NCI-H748 treated with DMSO at 0.1 percent for 48 hours (cell line): ENCODE results near the gene RNF34.

Experiments used
- DNase-seq: peaks from one replicate; lab custom pipeline; 2025; lab: John Stamatoyannopoulos, UW

RNF34 gene

DNA sequence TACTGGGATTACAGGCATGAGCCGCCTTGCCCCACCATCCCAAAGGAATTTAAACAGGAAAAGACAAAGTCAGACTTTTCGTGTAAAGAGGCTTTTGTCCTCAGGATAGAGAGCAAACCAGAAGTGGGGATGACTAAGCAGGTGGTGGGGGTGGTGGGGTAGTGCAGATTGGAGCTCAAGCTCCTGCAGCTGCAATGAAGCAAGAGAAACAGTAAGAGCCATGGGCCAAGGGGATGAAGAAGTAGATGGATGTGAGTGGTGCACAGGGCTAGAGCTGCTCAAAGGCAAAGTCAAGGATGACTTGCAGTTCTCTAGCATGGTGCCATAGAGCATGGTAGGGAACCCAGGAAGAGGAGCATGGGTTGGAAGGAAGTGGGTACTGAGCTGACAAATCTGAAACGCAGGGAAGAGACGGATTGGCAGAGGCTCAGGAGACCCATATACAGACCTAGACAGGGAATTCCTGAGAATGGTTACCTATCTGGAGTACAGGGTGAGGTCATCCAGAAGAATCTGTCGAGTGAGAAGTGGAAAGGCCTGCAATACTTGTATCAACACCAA lies 11.4 kb upstream of the RNF34 start:
- DNase-seq: no peak

DNA sequence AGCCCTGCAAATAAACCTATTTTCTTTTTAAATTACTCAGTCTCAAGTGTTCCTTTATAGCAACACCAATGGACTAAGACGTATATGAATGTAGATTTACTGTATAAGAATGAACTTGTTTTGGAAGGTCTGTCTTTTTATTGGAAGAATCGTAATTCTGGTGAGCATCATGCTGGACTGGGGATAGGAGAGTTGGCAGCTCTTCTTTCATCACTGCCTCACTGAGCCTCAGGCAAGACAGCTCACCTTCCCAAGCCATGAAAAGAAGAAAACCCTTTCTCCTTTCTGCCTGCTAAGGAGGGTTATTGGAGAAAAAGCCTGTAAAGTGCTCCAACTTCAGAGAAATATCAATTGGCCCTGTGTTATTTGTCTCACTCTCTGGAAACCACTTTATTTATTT lies 9.1 kb upstream of the RNF34 start:
- DNase-seq: no peak

GRCh38 chr12:121391619-121392324 lies 8.1 kb upstream of the RNF34 start:
- DNase-seq: no peak

- DNase-seq: no peak
Measured at GRCh38 chr12:121392325-121392716, 7.6 kb upstream of the RNF34 start.

GRCh38 chr12:121397521-121397920 lies 2.4 kb upstream of the RNF34 start:
- DNase-seq: no peak

- no peak for DNase-seq
Measured at GRCh38 chr12:121398355-121398754, 1.6 kb upstream of the RNF34 start.

DNA sequence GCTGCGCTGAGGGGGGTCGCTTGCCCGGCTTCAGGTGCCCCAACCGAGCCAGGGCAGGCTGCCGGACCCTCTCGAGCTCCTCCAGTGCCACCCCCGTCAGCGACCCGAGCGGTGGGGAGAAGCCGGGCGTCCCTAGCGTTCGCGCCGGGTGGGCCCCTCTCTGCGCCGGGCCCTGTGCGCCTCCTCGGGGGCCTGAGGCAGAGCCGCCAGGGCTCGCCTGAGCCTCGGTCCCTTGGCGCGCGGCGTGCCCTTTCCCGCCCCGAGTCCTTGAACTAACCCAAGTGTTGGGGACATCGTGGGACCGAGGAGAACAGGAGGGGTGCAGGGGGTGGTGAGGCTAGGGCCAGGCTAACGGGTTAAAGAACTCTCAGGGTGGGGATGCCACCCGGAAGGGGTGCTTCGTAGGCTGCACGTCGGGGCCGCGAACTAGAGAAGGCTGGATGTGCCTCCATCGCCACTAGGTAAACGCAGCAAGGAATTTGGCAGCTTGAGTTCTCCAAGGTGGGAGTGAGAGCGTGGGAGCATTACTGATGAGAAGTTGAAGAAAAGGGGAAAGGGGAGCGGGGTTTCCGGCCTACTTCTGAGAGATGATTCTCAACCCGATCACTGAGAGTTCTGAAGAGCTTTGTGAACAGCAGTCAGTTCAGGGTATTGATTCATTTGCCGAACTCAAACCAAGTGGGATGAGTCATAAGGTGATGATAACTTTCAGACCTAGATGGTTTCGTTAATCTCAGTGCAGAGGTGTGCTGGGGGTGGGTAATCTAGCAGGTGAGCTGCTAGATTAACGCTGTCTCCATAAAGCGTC lies 618 bp downstream of the RNF34 start:
- DNase-seq: peak; percentile 9

GRCh38 chr12:121403721-121404120 lies 3.8 kb downstream of the RNF34 start:
- DNase-seq: no peak

- peak; percentile 74 for DNase-seq
Measured at GRCh38 chr12:121404734-121405133, 4.8 kb downstream of the RNF34 start.

DNA sequence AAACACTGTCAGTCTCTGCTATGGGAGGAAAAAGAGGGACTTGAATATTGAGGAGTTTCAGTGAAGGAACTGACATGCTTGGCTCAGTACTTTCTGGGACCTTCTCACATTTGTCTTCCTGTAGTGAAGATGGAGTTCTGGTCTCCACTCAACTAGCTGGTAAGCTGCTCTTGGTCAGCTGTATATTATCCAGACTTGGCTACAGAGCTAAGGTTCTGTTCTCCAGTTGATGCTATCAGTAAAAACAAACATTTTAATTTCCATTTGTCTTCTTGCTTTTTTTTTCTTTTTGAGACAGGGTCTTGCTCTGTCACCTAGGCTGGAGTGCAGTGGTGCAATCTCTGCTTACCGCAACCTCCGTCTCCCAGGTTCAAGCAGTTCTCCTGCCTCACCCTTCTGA lies 5.3 kb downstream of the RNF34 start:
- no peak for DNase-seq

DNA sequence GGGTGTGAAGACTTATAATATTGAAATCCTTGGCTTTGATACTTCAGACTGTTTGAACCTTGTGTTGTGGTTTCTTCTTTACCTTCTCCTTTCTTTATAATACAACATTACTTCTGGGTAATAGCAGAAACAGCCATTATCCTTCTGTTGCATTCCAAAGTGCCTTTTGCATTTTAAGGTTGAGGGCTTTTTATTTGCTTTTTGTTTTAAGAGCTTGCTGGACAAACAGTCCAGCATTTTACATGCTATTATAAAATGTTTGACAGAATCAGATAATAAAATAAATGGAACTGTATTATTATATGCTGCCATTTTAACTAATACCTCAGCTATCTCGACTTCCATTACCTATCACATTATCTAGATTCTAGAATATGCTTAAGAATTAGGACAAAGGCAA lies 14.0 kb downstream of the RNF34 start:
- no peak for DNase-seq

GRCh38 chr12:121417847-121418246 lies 17.9 kb downstream of the RNF34 start:
- no peak for DNase-seq

GRCh38 chr12:121420109-121420508 lies 20.2 kb downstream of the RNF34 start:
- DNase-seq: no peak

DNA sequence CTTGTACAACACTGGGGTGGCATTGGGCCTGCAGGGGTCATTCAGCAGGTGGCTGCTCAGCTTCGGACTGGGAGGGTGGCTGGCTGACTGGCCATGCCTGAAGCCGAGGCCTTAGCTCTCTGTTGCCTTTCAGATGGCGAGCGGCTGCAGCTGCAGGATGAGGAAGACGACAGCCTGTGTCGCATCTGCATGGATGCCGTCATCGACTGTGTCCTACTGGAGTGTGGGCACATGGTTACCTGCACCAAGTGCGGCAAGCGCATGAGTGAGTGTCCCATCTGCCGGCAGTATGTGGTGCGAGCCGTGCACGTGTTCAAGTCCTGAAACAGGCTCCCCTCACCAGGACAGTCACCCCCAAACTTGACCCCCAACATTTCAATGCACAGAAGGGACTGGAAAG lies 23.3 kb downstream of the RNF34 start:
- DNase-seq: no peak

DNA sequence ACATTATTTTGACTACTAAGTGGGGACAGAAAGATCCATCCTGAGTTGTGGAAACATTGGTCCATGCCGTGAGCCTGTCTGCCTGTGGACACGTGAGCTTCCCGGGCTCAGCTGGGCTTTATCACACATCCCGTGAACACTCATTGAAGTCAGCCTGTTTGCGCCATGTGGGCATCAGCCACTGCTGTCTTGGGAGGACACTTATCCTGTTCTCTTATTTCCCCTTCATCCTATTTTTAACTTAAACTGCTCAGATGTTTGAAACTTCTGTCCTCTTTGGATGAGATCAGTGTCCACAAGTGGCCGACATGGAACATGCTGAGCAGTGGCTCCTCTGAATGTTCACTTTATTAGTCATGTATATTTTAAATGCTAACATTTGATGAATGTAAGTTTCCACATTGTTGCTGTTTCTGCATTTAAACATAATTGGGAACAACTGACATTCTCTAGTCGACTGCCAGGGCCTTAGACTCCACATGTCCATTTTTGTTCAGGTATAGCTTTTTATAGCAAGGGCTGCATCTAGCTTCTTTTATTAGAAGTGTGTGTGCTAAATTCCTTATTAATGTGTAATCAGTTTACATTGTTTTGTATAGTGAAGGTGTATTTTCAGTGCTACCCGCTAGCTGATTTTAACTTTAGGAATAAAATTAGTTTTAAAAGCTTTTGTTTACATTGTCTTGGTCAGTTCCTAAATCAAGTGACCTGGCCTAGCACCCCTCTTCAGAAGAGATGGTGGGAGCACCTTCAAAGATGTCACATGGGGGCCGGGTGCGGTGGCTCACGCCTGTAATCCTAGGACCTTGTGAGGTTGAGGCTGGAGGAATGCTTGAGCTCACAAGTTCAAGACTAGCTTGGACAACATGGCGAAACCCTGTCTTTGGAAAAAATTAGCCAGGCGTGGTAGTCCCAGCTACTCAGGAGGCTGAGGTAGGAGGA lies 24.0 kb downstream of the RNF34 start:
- no peak for DNase-seq

GRCh38 chr12:121424624-121424975 lies 24.7 kb downstream of the RNF34 start:
- DNase-seq: no peak

DNA sequence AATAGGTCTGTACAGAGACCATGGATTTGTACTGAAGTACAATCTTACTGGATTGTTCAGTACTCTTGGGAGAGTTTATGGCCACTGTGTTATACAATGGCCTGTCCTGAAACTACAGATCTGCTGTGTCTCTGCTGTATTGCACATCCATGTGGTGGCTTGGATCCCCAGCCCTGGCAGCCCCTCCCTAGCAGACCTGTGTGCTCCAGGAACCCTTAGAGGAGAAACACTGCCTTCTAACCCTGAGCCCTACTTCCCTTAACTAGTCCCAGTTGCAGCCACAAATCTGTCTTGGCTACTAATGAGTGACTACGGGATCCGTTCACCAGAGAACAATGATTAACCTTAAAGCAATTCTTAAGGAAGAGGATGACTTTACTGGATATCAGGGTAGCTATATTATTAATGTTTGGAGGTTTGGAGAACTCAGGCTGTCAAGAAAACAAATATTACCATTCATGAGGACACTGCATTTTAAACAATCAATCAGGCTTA lies 27.7 kb downstream of the RNF34 start:
- no peak for DNase-seq

DNA sequence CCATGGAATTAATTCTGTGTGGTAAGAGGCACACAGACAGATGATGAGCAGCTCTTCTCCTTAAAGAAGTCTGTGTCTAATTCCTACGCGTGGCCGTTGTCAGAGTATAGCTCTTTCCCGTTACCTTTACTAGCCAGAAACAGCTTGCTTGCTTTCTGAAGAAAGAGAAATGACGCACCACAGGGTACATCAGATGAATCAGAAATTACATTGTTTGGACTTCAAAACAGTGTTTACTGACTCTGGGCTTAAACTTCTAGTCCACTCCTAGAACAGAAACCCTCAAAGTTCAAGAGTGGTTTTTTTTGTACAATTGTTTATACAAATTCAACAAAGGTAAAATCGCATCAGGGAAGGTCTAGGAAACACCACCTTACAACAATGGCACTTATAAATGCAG lies 29.0 kb downstream of the RNF34 start:
- DNase-seq: no peak

DNA sequence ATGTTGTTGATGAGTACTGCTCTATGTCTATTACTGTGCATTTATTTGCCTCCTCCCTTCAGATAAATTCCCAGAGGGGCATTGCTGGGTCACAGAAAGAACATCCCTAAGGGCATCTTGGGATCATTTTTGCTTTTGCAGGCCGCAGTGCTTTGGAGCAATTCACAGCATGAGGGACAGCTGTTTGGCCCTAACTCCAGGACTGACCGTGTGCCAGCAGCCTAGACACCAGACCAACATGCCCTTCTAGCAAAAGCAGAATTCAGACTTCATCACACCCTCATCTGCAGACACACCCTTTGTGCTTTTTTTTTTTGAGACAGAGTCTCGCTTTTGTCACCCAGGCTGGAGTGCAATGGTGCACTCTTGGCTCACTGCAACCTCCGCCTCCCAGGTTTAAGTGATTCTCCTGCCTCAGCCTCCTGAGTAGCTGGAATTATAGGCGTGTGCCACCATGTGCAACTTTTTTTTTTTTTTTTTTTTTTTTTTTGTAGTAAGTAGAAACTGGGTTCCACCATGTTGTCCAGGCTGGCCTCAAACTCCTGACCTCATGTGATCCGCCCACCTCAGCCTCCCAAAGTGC lies 31.0 kb downstream of the RNF34 start:
- no peak for DNase-seq

GRCh38 chr12:121432740-121433480 lies 33.0 kb downstream of the RNF34 start:
- DNase-seq: no peak

- no peak for DNase-seq
Measured at GRCh38 chr12:121436706-121437105, 36.8 kb downstream of the RNF34 start.
